K562 (cell line): Measurements from ENCODE around the gene PDE2A. TPM values are rescaled to one million over a fixed set of nuclear protein-coding genes. Genes with fewer than 3 reads are reported as not detected.

Experiments
- ATAC-seq: fragments of 200-7000 bp; cut with Tn5 transposase; 3 replicates; pipeline ENCODE4 v1.9.1; 2020; ENCODE audit warnings: moderate library complexity
- BruUV-seq: library from RNA; stranded (reverse); fragments of 400-500 nt; replicated peaks from 2 replicates; lab custom pipeline; 2021; lab: Mats Ljungman, UMichigan
- CTCF ChIA-PET: fragments of 300-600 bp; formaldehyde crosslinking; extraction: SDS; loops from one replicate; lab custom pipeline; 2021; ENCODE audit warnings: low intra/inter-chr PET ratio; lab: Yijun Ruan, JAX
- POLR2A ChIA-PET: fragments of 300-600, 350-650 bp; sonication (Branson Sonifier 250); formaldehyde crosslinking; extraction: SDS; loops from one replicate; lab custom pipeline; 2021; ENCODE audit warnings: antibody characterized with exemption, inconsistent platforms; lab: Yijun Ruan, JAX
- DNase-seq, 4 experiments: peaks; one replicate each; pipeline versions ENCODE4 v3.0.0 to v3.0.0-alpha.2; 2011 to 2018; ENCODE audit warnings: low spot score in 3 of 4, mixed read lengths in 3 of 4; ENCODE audit errors: extremely low read depth in 1 of 4
- FAIRE-seq: peaks from 2 replicates; lab custom pipeline; 2011; peaks lifted over from hg19 to GRCh38; lab: Jason Lieb, UNC
- H2AFZ ChIP-seq: 2 replicates; pipeline ENCODE4 v1.6.0; 2011; ENCODE audit warnings: low read depth, low read length, control low read depth, inconsistent platforms
- H3K27ac ChIP-seq: fragments of 200-600 bp; 3 replicates; pipeline ENCODE4 v1.8.0; 2011; ENCODE audit warnings: low read depth, mild to moderate bottlenecking, control low read depth, inconsistent platforms, low read length, moderate library complexity, mixed read lengths; ENCODE audit errors: extremely low read depth
- H3K27me3 ChIP-seq, 2 experiments: fragments of 300-600 bp in 1 of 2; 2 replicates in 1 of 2; 3 replicates in 1 of 2; pipeline versions ENCODE4 v1.6.0 to v1.8.0; 2011; ENCODE audit warnings: inconsistent platforms in 2 of 2, low read length in 2 of 2, mild to moderate bottlenecking in 1 of 2, mixed read lengths in 1 of 2, moderate library complexity in 1 of 2; ENCODE audit not compliant: control insufficient read depth in 2 of 2, insufficient read depth in 2 of 2
- H3K36me3 ChIP-seq: fragments of 300-600 bp; 3 replicates; pipeline ENCODE4 v1.8.0; 2011; ENCODE audit warnings: mild to moderate bottlenecking, low read length, inconsistent platforms; ENCODE audit not compliant: control insufficient read depth, insufficient read depth
- H3K4me1 ChIP-seq, 2 experiments: fragments of 200-600 bp in 1 of 2; replicated peaks in 1 of 2; 2 replicates in 1 of 2; 3 replicates in 1 of 2; pipeline versions ENCODE4 v1.5.1 to v1.8.0; 2011; ENCODE audit warnings: inconsistent platforms in 2 of 2, low read length in 2 of 2, mild to moderate bottlenecking in 1 of 2, mixed read lengths in 1 of 2, moderate library complexity in 1 of 2; ENCODE audit not compliant: control insufficient read depth in 2 of 2, insufficient read depth in 2 of 2
- H3K4me2 ChIP-seq: 2 replicates; pipeline ENCODE4 v1.6.1; 2011; ENCODE audit warnings: low read length, control low read depth, inconsistent platforms, mixed read lengths; ENCODE audit not compliant: insufficient read depth
- H3K4me3 ChIP-seq: fragments of 200-600 bp; sonication (generic), shearing (Covaris generic); 2 replicates; pipeline ENCODE4 v1.5.1; 2016; ENCODE audit warnings: control low read depth, inconsistent platforms
- H3K79me2 ChIP-seq: fragments of 200-600 bp; 3 replicates; pipeline ENCODE4 v1.8.0; 2011; ENCODE audit warnings: low read length, inconsistent platforms; ENCODE audit not compliant: control insufficient read depth, insufficient read depth
- H3K9ac ChIP-seq, 2 experiments: 2 replicates each; pipeline versions ENCODE4 v1.6.0 to v1.6.1; 2011; ENCODE audit warnings: low read depth in 2 of 2, low read length in 2 of 2, control low read depth in 1 of 2, inconsistent platforms in 1 of 2, mild to moderate bottlenecking in 1 of 2, mixed read lengths in 1 of 2; ENCODE audit not compliant: insufficient read depth in 1 of 2
- H3K9me1 ChIP-seq: one replicate; pipeline ENCODE4 v1.6.0; 2011; ENCODE audit warnings: inconsistent platforms, mild to moderate bottlenecking, low read length, moderate library complexity; ENCODE audit not compliant: control insufficient read depth, insufficient read depth
- H3K9me3 ChIP-seq: replicated peaks from 2 replicates; pipeline ENCODE4 v1.5.1; 2011; ENCODE audit warnings: low read depth, low read length, inconsistent platforms; ENCODE audit not compliant: control insufficient read depth, insufficient read depth
- H4K20me1 ChIP-seq: replicated peaks from 2 replicates; pipeline ENCODE4 v1.6.1; 2011; ENCODE audit warnings: low read length, inconsistent platforms, mixed read lengths; ENCODE audit not compliant: control insufficient read depth, insufficient read depth
- ATF7 ChIP-seq: fragments of 450-650 bp; IDR thresholded peaks from 2 replicates; pipeline ENCODE4 v1.7.1; 2014; ENCODE audit warnings: mild to moderate bottlenecking, moderate library complexity
- CC2D1A ChIP-seq: fragments of 450-650 bp; IDR thresholded peaks from 2 replicates; pipeline ENCODE4 v1.6.1; 2017; ENCODE audit warnings: mild to moderate bottlenecking
- HNRNPLL ChIP-seq: fragments of 200-400 bp; formaldehyde crosslinking; IDR thresholded peaks from 2 replicates; pipeline ENCODE4 v1.6.1; 2017; ENCODE audit warnings: low read length, low read depth, mild to moderate bottlenecking; ENCODE audit not compliant: poor library complexity, severe bottlenecking
- MYNN ChIP-seq, 2 experiments: sonication (generic); formaldehyde crosslinking in 1 of 2; IDR thresholded peaks; 2 replicates each; pipeline versions ENCODE4 v1.5.0 to v1.6.1; 2016 to 2020; ENCODE audit warnings: antibody characterized with exemption in 1 of 2, missing genetic modification reagents in 1 of 2
- TEAD4 ChIP-seq, 2 experiments: sonication (generic) in 1 of 2; formaldehyde crosslinking in 1 of 2; IDR thresholded peaks; 2 replicates each; pipeline versions ENCODE4 v1.6.1 to v1.8.0; 2012 to 2022; ENCODE audit warnings: borderline replicate concordance in 1 of 2, inconsistent platforms in 1 of 2, low read length in 1 of 2, mild to moderate bottlenecking in 1 of 2, missing genetic modification reagents in 1 of 2
- ZNF316 ChIP-seq: fragments of 450-650 bp; IDR thresholded peaks from 2 replicates; pipeline ENCODE4 v1.6.1; 2016
- WGBS: fragments of 100-300 bp; shearing (Covaris generic); methylation state at CpG from one replicate; pipeline ENCODE4 v1.1.6; 2016; ENCODE audit warnings: low coverage, mixed read lengths; ENCODE audit not compliant: insufficient coverage; ENCODE audit errors: missing lambda C conversion rate; 5-methylcytosine and 5-hydroxymethylcytosine counted together
- in situ Hi-C: fragments of 300-500 bp; cut with MboI; formaldehyde crosslinking; loops from 4 replicates; pipeline ENCODE4 v1.15.0; 2018; ENCODE audit warnings: inconsistent platforms, mixed read lengths
- intact Hi-C: fragments of 100-400 bp; cut with micrococcal nuclease; formaldehyde crosslinking; loops from 2 replicates; pipeline ENCODE4 v1.14.2; 2022
- polyA plus RNA-seq, 8 experiments: library from polyadenylated mRNA; depleted of rRNA in 4 of 8; stranded (reverse) in 5 of 8; unstranded in 3 of 8; fragments of >200 nt; fragmentation: Nextera tagmentation in 2 of 8; fragmentation: Illumina TruSeq in 1 of 8; extraction: Ambion mirVana in 2 of 8; extraction: Trizol in 1 of 8; gene quantifications; 2 replicates each; pipeline versions ENCODE4 v1.2.1 to v1.2.3, GENCODE V29; 2011 to 2014; ENCODE audit warnings: inconsistent platforms in 1 of 8, missing spikeins in 1 of 8
- total RNA-seq, 7 experiments: library from RNA; depleted of rRNA in 6 of 7; stranded (reverse); fragments of >200 nt in 6 of 7; fragmentation: Illumina TruSeq in 2 of 7; extraction: Trizol in 2 of 7; gene quantifications; 2 replicates each; pipeline versions ENCODE4 v1.2.1 to v1.2.3, GENCODE V29; 2011 to 2021; ENCODE audit warnings: low replicate concordance in 1 of 7
- TF ChIP-seq, protein P1 (sequence below): sonication (generic); formaldehyde crosslinking; IDR thresholded peaks from 2 replicates; pipeline ENCODE4 v1.4.0; 2020; ENCODE audit warnings: mild to moderate bottlenecking, missing genetic modification reagents
- TF ChIP-seq, protein P2 (sequence below): fragments of 450-650 bp; IDR thresholded peaks from 2 replicates; pipeline ENCODE4 v1.6.1; 2016; ENCODE audit warnings: low read depth

The PDE2A gene
- total and polyA plus RNA-seq, 9 of the 15 experiments (the other 6 are each of a cell fraction or from before 2014, with no cell fraction given): 0.07 to 15.2 (median 1.6) TPM; not detected in 1

GRCh38 chr11:72709478-72710238 is 35.4 kb upstream of the PDE2A start:
- TF ChIP-seq TEAD4 (IDR thresholded peaks at IDR 0.05; ENCODE audit: low read length) (no peak), TEAD4 (CRISPR knock-in tag; IDR thresholded peaks at IDR 0.05; ENCODE audit: borderline replicate concordance) (no peak), ZNF316 (no peak), MYNN (IDR thresholded peaks at IDR 0.05) (no peak), MYNN (CRISPR knock-in tag; IDR thresholded peaks at IDR 0.05) (no peak), HNRNPLL (no peak), CC2D1A (no peak), ATF7 (no peak)
- TF ChIP-seq, protein P1, sequence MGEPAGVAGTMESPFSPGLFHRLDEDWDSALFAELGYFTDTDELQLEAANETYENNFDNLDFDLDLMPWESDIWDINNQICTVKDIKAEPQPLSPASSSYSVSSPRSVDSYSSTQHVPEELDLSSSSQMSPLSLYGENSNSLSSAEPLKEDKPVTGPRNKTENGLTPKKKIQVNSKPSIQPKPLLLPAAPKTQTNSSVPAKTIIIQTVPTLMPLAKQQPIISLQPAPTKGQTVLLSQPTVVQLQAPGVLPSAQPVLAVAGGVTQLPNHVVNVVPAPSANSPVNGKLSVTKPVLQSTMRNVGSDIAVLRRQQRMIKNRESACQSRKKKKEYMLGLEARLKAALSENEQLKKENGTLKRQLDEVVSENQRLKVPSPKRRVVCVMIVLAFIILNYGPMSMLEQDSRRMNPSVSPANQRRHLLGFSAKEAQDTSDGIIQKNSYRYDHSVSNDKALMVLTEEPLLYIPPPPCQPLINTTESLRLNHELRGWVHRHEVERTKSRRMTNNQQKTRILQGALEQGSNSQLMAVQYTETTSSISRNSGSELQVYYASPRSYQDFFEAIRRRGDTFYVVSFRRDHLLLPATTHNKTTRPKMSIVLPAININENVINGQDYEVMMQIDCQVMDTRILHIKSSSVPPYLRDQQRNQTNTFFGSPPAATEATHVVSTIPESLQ (CRISPR knock-in tag): no peak
- TF ChIP-seq, protein P2, sequence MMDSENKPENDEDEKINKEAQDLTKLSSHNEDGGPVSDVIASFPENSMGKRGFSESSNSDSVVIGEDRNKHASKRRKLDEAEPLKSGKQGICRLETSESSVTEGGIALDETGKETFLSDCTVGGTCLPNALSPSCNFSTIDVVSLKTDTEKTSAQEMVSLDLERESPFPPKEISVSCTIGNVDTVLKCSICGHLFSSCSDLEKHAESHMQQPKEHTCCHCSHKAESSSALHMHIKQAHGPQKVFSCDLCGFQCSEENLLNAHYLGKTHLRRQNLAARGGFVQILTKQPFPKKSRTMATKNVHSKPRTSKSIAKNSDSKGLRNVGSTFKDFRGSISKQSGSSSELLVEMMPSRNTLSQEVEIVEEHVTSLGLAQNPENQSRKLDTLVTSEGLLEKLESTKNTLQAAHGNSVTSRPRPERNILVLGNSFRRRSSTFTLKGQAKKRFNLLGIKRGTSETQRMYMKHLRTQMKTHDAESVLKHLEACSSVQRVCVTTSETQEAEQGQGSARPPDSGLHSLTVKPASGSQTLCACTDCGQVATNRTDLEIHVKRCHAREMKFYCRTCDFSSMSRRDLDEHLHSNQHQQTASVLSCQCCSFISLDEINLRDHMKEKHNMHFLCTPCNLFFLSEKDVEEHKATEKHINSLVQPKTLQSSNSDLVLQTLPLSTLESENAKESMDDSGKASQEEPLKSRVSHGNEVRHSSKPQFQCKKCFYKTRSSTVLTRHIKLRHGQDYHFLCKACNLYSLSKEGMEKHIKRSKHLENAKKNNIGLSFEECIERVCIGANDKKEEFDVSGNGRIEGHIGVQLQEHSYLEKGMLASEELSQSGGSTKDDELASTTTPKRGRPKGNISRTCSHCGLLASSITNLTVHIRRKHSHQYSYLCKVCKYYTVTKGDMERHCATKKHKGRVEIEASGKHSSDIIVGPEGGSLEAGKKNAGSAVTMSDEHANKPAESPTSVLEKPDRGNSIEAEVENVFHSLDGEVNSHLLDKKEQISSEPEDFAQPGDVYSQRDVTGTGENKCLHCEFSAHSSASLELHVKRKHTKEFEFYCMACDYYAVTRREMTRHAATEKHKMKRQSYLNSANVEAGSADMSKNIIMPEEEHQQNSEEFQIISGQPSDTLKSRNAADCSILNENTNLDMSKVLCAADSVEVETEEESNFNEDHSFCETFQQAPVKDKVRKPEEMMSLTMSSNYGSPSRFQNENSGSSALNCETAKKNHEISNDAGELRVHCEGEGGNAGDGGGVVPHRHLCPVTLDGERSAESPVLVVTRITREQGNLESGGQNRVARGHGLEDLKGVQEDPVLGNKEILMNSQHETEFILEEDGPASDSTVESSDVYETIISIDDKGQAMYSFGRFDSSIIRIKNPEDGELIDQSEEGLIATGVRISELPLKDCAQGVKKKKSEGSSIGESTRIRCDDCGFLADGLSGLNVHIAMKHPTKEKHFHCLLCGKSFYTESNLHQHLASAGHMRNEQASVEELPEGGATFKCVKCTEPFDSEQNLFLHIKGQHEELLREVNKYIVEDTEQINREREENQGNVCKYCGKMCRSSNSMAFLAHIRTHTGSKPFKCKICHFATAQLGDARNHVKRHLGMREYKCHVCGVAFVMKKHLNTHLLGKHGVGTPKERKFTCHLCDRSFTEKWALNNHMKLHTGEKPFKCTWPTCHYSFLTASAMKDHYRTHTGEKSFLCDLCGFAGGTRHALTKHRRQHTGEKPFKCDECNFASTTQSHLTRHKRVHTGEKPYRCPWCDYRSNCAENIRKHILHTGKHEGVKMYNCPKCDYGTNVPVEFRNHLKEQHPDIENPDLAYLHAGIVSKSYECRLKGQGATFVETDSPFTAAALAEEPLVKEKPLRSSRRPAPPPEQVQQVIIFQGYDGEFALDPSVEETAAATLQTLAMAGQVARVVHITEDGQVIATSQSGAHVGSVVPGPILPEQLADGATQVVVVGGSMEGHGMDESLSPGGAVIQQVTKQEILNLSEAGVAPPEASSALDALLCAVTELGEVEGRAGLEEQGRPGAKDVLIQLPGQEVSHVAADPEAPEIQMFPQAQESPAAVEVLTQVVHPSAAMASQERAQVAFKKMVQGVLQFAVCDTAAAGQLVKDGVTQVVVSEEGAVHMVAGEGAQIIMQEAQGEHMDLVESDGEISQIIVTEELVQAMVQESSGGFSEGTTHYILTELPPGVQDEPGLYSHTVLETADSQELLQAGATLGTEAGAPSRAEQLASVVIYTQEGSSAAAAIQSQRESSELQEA: no peak
- CTCF ChIA-PET: no interaction called here
- in situ Hi-C loops: no loop called here

More at GRCh38 chr11:72709478-72710238, 35.4 kb upstream of the PDE2A start:
- no peak for FAIRE-seq
- no peaks in the 10 kb centered on the region for H3K27me3 ChIP-seq
- H3K9me3 ChIP-seq: no peaks in the 10 kb centered on the region
- POLR2A ChIA-PET: no interaction called here
- BruUV-seq: no TSS peak
- H2AFZ ChIP-seq: no peak overlapping the region
- no peak overlapping the region for H3K27ac ChIP-seq
- no peak overlapping the region for H3K4me2 ChIP-seq
- peaks cover 0 to 24% of the 10 kb centered on the region in 2 experiments; a peak in 2 of 5 replicates for H3K4me1 ChIP-seq
- no peaks in the 10 kb centered on the region for H3K9me1 ChIP-seq
- WGBS: 96% methylated on average over 10 of the region's 20 CpGs
- no peaks in the 10 kb centered on the region for H4K20me1 ChIP-seq
- peaks cover 83% of the 10 kb centered on the region; the same call in 2 of the 3 replicates for H3K36me3 ChIP-seq
- H3K79me2 ChIP-seq: no peaks in the 10 kb centered on the region
- H3K4me3 ChIP-seq: no peak overlapping the region
- intact Hi-C loops: no loop called here
- no peak for ATAC-seq
- no peak overlapping the region for H3K9ac ChIP-seq
- no peak for DNase-seq
